ENCODE measurements around the gene DGCR2.

Gene DGCR2

GRCh38 chr22:19068784-19069271, 53.4 kb downstream of the DGCR2 start:
- TF ChIP-seq CTCF (conservative IDR thresholded peaks at IDR 0.05) (no peak), ZFX (IDR thresholded peaks at IDR 0.05) (no peak)
- no peak overlapping the region for H3K27ac ChIP-seq

DNA sequence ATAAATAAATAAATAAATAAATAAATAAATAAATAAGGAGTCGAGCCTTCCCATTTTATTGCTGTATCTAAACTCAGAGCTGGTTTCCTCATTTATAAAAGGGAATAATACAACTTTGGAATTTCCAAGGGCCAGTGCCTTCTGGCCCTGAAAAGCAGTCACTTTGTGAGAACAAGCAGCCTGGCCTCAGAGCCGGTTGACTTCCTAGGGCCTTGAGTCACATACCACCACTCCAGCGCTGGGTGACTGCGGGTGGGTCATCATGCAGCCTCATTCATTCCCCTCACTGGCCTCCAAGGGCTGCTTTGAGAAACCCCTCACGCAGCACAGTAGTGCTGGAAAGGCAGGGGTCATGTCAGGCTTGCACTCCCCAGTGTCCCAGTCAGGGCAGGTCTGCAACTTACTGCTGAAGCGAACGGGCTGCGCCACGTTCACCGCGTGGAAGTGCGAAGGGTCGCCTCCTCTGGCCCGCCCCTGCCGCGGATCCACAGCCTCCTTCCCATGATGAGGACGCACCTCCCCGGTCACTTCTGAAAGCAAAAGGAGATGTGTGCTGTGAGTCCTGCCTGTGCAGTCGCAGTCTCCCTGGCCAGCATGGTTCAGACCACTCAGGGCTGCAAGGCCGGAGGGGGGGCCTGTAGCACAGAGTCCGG, 54.4 kb downstream of the DGCR2 start:
- no peak overlapping the region for H3K27ac ChIP-seq
- no peak for TF ChIP-seq CTCF (conservative IDR thresholded peaks at IDR 0.05)
- TF ChIP-seq ZFX (IDR thresholded peaks at IDR 0.05) = no peak

- no peak overlapping the region for H3K27ac ChIP-seq
- TF ChIP-seq ZFX (IDR thresholded peaks at IDR 0.05) (no peak), CTCF (conservative IDR thresholded peaks at IDR 0.05) (no peak)
Observed at GRCh38 chr22:19066531-19067271, 55.5 kb downstream of the DGCR2 start.

DNA sequence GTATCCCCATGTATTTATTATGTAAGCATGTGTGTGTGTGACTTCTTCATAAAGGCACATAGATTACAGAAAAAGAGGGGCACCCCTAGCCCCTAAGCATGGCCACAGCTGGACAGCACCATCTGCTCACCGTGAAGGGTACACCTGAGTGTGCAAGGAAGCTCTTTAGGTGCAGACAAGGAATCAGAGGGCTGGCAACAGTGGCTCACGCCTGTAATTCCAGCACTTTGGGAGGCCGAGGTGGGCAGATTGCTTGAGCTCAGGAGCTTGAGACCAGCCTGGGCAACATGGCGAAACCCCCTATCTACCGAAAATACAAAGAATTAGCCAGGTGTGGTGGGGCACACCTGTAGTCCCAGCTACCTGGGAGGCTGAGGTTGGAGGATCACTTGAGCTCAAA, 56.3 kb downstream of the DGCR2 start:
- TF ChIP-seq ZFX (IDR thresholded peaks at IDR 0.05) (no peak), CTCF (conservative IDR thresholded peaks at IDR 0.05) (no peak)
- H3K27ac ChIP-seq = no peak overlapping the region

- TF ChIP-seq ZFX (IDR thresholded peaks at IDR 0.05) (no peak), CTCF (conservative IDR thresholded peaks at IDR 0.05) (no peak)
- no peak overlapping the region for H3K27ac ChIP-seq
Observed at GRCh38 chr22:19065298-19065859, 56.8 kb downstream of the DGCR2 start.

DNA sequence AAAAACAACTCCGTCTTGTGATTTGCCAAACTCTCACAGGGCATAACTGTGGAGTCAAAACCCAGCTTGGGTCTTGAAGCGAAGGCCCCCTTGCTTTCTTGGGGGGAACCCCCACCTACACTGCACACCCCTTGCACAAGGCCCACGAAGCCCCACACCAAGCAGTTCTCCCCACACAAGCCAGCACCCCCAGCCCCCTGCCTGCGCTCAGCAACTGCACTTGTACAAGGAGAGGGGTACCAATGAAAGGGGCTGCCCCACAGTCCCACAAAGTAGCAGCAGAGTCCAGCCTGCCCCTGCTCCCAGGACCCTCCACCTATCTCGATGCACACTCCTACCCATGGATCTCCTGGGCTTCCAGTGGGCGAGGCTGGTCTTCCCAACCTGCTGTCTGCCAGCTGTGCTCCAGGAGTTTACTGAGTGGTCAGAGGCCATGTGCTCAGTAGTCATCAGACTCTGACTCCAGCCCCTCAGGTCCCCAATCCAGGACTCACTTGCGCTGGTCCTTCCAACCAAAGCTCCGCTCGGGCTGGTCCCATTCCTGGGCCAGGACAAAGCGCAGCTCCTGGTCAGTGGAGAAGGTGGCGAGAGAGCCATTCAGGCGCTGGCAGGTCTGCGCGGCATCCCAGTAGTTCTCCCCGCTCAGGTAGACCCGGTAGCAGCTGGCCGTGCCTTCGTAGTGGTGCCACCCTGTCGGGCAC, 57.7 kb downstream of the DGCR2 start:
- TF ChIP-seq CTCF (conservative IDR thresholded peaks at IDR 0.05) (no peak), ZFX (IDR thresholded peaks at IDR 0.05) (no peak)
- H3K27ac ChIP-seq = no peak overlapping the region

Measured in C4-2B (cell line).